K562 (cell line): Measurements from ENCODE around the gene ZNF692. TPM values are rescaled to one million over a fixed set of nuclear protein-coding genes. Genes with fewer than 3 reads are reported as not detected.

Source experiments
- HMBOX1 ChIP-seq: sonication (generic); IDR thresholded peaks from 2 replicates; pipeline ENCODE4 v1.6.1; 2016
- MGA ChIP-seq: fragments of 450-650 bp; IDR thresholded peaks from 2 replicates; pipeline ENCODE4 v1.6.1; 2016; ENCODE audit warnings: mild to moderate bottlenecking, moderate library complexity
- POLR2AphosphoS5 ChIP-seq: IDR thresholded peaks from 2 replicates; pipeline ENCODE4 v1.6.1; 2011; ENCODE audit warnings: mild to moderate bottlenecking, low read depth, low read length, moderate library complexity; ENCODE audit not compliant: control insufficient read depth, insufficient read depth
- SPI1 ChIP-seq: IDR thresholded peaks from 2 replicates; pipeline ENCODE4 v1.6.1; 2011; ENCODE audit warnings: low read depth, low read length, control low read depth, borderline replicate concordance
- polyA plus RNA-seq, 8 experiments: library from polyadenylated mRNA; depleted of rRNA in 4 of 8; stranded (reverse) in 5 of 8; unstranded in 3 of 8; fragments of >200 nt; fragmentation: Nextera tagmentation in 2 of 8; fragmentation: Illumina TruSeq in 1 of 8; extraction: Ambion mirVana in 2 of 8; extraction: Trizol in 1 of 8; gene quantifications; 2 replicates each; pipeline versions ENCODE4 v1.2.1 to v1.2.3, GENCODE V29; 2011 to 2014; ENCODE audit warnings: inconsistent platforms in 1 of 8, missing spikeins in 1 of 8
- total RNA-seq, 7 experiments: library from RNA; depleted of rRNA in 6 of 7; stranded (reverse); fragments of >200 nt in 6 of 7; fragmentation: Illumina TruSeq in 2 of 7; extraction: Trizol in 2 of 7; gene quantifications; 2 replicates each; pipeline versions ENCODE4 v1.2.1 to v1.2.3, GENCODE V29; 2011 to 2021; ENCODE audit warnings: low replicate concordance in 1 of 7

The ZNF692 gene
- total and polyA plus RNA-seq, 9 of the 15 experiments (the other 6 are each of a cell fraction or from before 2014, with no cell fraction given): 8.4 to 143 (median 55.9) TPM

- peak; percentile 88 for TF ChIP-seq MGA
- TF ChIP-seq POLR2AphosphoS5: peak; percentile 46; the same call in 1 of the 2 replicates
- TF ChIP-seq HMBOX1: 0 out of 2 replicates have a peak, but pooled peaks have one; percentile 59
- peak; percentile 78; the same call in 1 of the 2 replicates for TF ChIP-seq SPI1
These were observed 24.4 kb downstream of the ZNF692 start (continued) for GRCh38 chr1:248834343-248834940.
